Uterus (tissue), 4 donors: ENCODE results near the gene TMEM255A. TPM values are rescaled to one million over a fixed set of nuclear protein-coding genes. Genes with fewer than 3 reads are reported as not detected.

Experiments
- DNase-seq, 2 donors: peaks; one replicate each; pipeline ENCODE4 v3.0.0-alpha.2; 2019 to 2020
- H3K27ac ChIP-seq, 2 donors: fragments of 200-600 bp; sonication (generic); 1 replicate in 1 of 2; 2 replicates in 1 of 2; pipeline ENCODE4 v1.5.1; 2016 to 2018
- H3K27me3 ChIP-seq, 2 donors: fragments of 200-600 bp; sonication (generic); one replicate each; pipeline ENCODE4 v1.5.1; 2018 to 2019; ENCODE audit warnings: control low read depth in 1 of 2
- H3K36me3 ChIP-seq, 2 donors: fragments of 200-600 bp; sonication (generic); one replicate each; pipeline ENCODE4 v1.5.1; 2019; ENCODE audit warnings: control low read depth in 1 of 2
- H3K4me1 ChIP-seq, 2 donors: fragments of 200-600 bp; sonication (generic); one replicate each; pipeline ENCODE4 v1.5.1; 2018 to 2019; ENCODE audit warnings: control low read depth in 1 of 2
- H3K4me3 ChIP-seq, 2 donors: fragments of 200-600 bp; sonication (generic); 1 replicate in 1 of 2; 2 replicates in 1 of 2; pipeline ENCODE4 v1.5.1; 2018 to 2019; ENCODE audit warnings: mild to moderate bottlenecking in 1 of 2
- H3K9me3 ChIP-seq, 2 donors: fragments of 200-600 bp; sonication (generic); one replicate each; pipeline ENCODE4 v1.5.1; 2019; ENCODE audit warnings: control low read depth in 1 of 2
- POLR2A ChIP-seq, 2 donors: fragments of 450-650 bp; IDR thresholded peaks; one replicate each; pipeline ENCODE4 v1.6.1; 2016; ENCODE audit warnings: antibody characterized with exemption in 2 of 2, mild to moderate bottlenecking in 1 of 2, moderate library complexity in 1 of 2
- intact Hi-C: fragments of 100-400 bp; cut with DNase I; formaldehyde crosslinking; loops from one replicate; pipeline ENCODE4 v1.15.1; 2023; ENCODE audit warnings: low total_unique reads
- total RNA-seq, 4 donors: library from RNA; depleted of rRNA in 3 of 4; stranded (reverse); fragments of >200 nt in 3 of 4; gene quantifications; one replicate each; pipeline versions ENCODE4 v1.1.0 to v1.2.4, GENCODE V29; 2014 to 2023
- TF ChIP-seq, protein P1 (sequence below), 4 experiments: fragments of 200-600 bp in 2 of 4; fragments of 450-650 bp in 2 of 4; sonication (generic) in 2 of 4; IDR thresholded peaks; one replicate each; pipeline ENCODE4 v1.5.1; 2016 to 2019; ENCODE audit warnings: antibody characterized with exemption in 4 of 4, mild to moderate bottlenecking in 2 of 4, moderate library complexity in 1 of 4
- donor health status: DM: yes; HTN: yes; CAD: no.

TMEM255A gene
- total RNA-seq, 4 donors from 2014 or later, result 0.51 to 5.7 (median 1.6) TPM

DNA sequence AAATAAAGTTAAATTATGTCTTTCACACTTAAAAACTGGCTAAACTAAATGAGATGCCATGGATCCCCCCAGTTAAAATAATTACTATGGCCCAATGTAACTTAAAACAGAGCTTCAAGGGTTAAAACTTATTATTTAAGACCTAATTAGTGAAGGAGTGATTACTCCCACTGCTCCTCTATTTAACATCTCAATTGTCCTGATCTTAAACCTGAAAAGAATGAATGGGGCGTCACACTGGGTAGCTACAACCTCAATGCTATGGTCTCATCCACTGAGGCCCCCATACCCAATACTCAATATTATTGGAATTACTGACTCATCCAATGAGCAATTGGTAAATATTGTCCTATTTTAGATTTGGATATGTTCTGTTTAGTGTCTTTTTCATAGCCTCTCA is 21.1 kb upstream of the TMEM255A start:
- Histone ChIP-seq H3K27ac (no peak overlapping the region), H3K27me3 (no peaks in the 10 kb centered on the region), H3K4me1 (no peaks in the 10 kb centered on the region), H3K4me3 (no peak overlapping the region), H3K36me3 (no peaks in the 10 kb centered on the region), H3K9me3 (no peaks in the 10 kb centered on the region)
- intact Hi-C loops, result no loop called here
- no peak for DNase-seq
- no peak for TF ChIP-seq POLR2A (IDR thresholded peaks at IDR 0.05)
- TF ChIP-seq, protein P1, sequence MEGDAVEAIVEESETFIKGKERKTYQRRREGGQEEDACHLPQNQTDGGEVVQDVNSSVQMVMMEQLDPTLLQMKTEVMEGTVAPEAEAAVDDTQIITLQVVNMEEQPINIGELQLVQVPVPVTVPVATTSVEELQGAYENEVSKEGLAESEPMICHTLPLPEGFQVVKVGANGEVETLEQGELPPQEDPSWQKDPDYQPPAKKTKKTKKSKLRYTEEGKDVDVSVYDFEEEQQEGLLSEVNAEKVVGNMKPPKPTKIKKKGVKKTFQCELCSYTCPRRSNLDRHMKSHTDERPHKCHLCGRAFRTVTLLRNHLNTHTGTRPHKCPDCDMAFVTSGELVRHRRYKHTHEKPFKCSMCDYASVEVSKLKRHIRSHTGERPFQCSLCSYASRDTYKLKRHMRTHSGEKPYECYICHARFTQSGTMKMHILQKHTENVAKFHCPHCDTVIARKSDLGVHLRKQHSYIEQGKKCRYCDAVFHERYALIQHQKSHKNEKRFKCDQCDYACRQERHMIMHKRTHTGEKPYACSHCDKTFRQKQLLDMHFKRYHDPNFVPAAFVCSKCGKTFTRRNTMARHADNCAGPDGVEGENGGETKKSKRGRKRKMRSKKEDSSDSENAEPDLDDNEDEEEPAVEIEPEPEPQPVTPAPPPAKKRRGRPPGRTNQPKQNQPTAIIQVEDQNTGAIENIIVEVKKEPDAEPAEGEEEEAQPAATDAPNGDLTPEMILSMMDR (IDR thresholded peaks at IDR 0.05), result no peak

DNA sequence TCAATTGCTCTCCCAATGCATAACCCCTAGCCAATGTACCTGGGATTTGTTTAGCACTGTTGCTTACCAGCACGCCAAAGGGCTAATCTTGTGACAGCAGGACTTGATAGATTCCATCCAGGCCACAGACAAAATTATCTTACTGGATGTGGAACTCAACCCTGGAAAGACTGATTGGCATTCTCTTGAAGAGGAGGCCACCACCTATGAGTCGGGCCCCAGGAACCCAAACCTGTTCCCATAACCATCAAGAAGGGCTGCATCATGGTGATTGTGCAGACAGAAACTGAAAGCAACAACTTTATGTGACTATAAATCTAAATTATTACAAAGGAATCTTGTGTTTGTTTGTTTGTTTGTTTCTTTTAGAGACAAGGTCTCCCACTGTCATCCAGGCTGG is 19.9 kb upstream of the TMEM255A start:
- H3K27me3 ChIP-seq, result no peaks in the 10 kb centered on the region
- H3K9me3 ChIP-seq, result no peaks in the 10 kb centered on the region
- intact Hi-C loops, result no loop called here
- no peaks in the 10 kb centered on the region for H3K36me3 ChIP-seq
- no peak for TF ChIP-seq POLR2A (IDR thresholded peaks at IDR 0.05)
- TF ChIP-seq, protein P1 (IDR thresholded peaks at IDR 0.05), result no peak
- no peak overlapping the region for H3K4me3 ChIP-seq
- no peak for DNase-seq
- H3K4me1 ChIP-seq, result no peaks in the 10 kb centered on the region
- no peak overlapping the region for H3K27ac ChIP-seq

DNA sequence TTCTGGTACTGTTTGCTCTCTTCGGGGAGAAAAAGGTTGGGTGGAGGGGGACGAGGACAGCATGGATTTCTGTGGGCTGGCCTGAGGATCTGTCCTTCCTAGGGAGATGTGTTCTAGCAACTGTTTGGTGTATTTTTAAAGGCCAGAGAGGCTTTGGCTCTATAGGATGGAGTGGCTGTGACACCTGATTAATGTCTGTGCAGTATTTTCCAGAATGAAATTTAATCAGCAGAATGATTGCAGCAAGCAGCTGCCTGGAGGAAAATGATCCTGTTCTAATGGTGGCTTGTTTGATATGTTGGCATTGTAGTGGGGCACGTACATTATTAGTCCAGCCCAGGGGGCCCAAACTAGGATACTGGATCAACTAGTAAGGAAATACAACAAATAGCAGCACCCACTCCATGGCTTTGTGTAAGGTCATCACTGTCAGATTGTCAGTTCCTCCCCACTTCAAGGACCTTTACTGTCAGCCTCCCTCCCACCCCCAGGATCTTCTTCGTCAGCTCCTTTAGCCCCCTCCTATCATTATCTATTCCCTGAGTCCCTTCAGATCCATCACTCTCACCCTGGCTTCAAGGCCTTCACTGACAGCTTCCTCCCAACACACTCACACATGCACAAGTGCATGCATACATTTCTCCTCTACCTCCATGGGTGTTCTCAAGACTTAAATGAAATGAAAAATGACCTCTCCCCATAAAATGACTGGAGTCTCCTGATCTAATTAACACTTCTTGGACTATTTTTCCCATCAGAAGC is 10.4 kb upstream of the TMEM255A start:
- Histone ChIP-seq H3K36me3 (no peaks in the 10 kb centered on the region), H3K4me3 (no peak overlapping the region), H3K4me1 (no peaks in the 10 kb centered on the region), H3K27me3 (no peaks in the 10 kb centered on the region), H3K9me3 (no peaks in the 10 kb centered on the region), H3K27ac (no peak overlapping the region)
- no peak for DNase-seq
- TF ChIP-seq POLR2A (IDR thresholded peaks at IDR 0.05), result no peak
- TF ChIP-seq, protein P1 (IDR thresholded peaks at IDR 0.05), result no peak
- intact Hi-C loops, result no loop called here

DNA sequence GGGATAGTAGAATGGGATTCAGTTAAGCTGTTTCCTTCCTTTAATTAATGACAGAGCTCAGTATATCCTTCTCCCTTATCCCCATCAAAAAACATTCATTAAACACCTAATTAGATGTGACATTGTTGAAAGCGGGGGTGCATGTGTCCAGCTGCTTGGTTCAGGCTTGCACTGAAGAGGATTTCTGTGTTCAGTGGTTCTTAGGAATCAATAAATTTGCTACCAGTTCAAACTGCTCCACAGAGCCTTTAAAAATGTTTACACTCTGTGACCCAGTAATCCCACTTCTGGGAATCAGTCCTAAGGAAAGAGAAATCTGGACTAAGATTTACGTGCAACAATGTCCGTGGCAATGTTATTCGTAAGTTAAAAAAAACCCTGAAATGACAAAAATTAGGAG is 7.2 kb upstream of the TMEM255A start:
- Histone ChIP-seq H3K9me3 (no peaks in the 10 kb centered on the region), H3K36me3 (no peaks in the 10 kb centered on the region), H3K4me3 (no peak overlapping the region), H3K4me1 (no peaks in the 10 kb centered on the region), H3K27ac (no peak overlapping the region), H3K27me3 (peaks cover 0 to 5% of the 10 kb centered on the region in 2 donors)
- intact Hi-C loops, result no loop called here
- no peak for DNase-seq
- TF ChIP-seq, protein P1 (IDR thresholded peaks at IDR 0.05), result no peak
- no peak for TF ChIP-seq POLR2A (IDR thresholded peaks at IDR 0.05)

DNA sequence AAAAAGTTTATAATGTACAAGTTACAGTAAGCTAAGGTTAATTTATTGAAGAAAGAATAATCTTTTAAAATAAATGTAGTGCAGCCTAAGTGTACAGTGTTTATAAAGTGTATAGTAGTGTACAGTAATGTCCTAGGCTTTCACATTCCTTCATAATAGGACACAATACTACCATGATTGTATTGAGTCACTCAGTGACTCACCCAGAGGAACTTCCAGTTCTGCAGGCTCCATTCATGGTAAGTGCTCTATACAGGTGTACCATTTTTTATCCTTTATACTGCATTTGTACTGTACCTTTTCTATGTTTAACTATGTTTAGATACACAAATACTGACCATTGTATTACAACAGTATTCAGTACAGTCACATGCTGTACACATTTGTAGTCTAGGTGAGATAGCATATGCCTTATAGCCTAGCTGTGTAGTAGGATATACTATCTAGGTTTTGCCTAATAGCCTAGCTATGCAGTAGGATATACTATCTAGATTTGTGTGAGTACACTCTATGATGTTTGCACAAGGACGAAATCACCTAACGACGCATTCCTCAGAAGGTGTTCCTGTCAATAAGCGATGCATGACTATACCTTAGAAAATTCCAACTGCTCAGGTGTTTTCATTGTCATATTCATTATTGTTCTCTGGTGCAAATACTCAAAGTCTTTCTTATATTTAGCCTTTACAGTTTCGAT is 5.5 kb upstream of the TMEM255A start:
- intact Hi-C loops, result no loop called here
- peaks cover 0 to 5% of the 10 kb centered on the region in 2 donors for H3K27me3 ChIP-seq
- TF ChIP-seq, protein P1 (IDR thresholded peaks at IDR 0.05), result no peak
- TF ChIP-seq POLR2A (IDR thresholded peaks at IDR 0.05), result no peak
- no peak overlapping the region for H3K27ac ChIP-seq
- no peaks in the 10 kb centered on the region for H3K9me3 ChIP-seq
- DNase-seq, result no peak
- no peak overlapping the region for H3K4me3 ChIP-seq
- H3K4me1 ChIP-seq, result no peaks in the 10 kb centered on the region
- no peaks in the 10 kb centered on the region for H3K36me3 ChIP-seq
